AG04450 (cell line): ENCODE data around the gene IP6K3. TPM values are rescaled to one million over a fixed set of nuclear protein-coding genes. Genes with fewer than 3 reads are reported as not detected.

ENCODE experiments used
- CTCF ChIA-PET: fragments of 300-600, 350-600 bp; formaldehyde crosslinking; extraction: SDS; loops from one replicate; lab custom pipeline; 2022; ENCODE audit warnings: antibody characterized with exemption, inconsistent platforms; lab: Charles Lee
- POLR2A ChIA-PET: fragments of 350-600 bp; formaldehyde crosslinking; extraction: SDS; loops from one replicate; lab custom pipeline; 2021; ENCODE audit warnings: antibody characterized with exemption, inconsistent platforms; lab: Yijun Ruan, JAX
- DNase-seq: peaks from one replicate; pipeline ENCODE4 v3.0.0-alpha.2; 2011; ENCODE audit warnings: low read depth, low spot score
- H3K27ac ChIP-seq: one replicate; pipeline ENCODE4 v1.5.1; 2012; ENCODE audit warnings: low read depth, low read length, control low read depth
- H3K27me3 ChIP-seq: one replicate; pipeline ENCODE4 v1.6.0; 2012; ENCODE audit warnings: low read length; ENCODE audit not compliant: control insufficient read depth, insufficient read depth
- H3K4me3 ChIP-seq: 2 replicates; pipeline ENCODE4 v1.5.1; 2011; ENCODE audit warnings: mild to moderate bottlenecking, low read depth, low read length, control low read depth
- H3K9me3 ChIP-seq: 2 replicates; pipeline ENCODE4 v1.5.1; 2012; ENCODE audit warnings: low read length; ENCODE audit not compliant: control insufficient read depth, insufficient read depth
- CTCF ChIP-seq: IDR thresholded peaks from 2 replicates; pipeline ENCODE4 v1.5.1; 2011; ENCODE audit warnings: low read depth, low read length, control low read depth, inconsistent platforms
- polyA plus RNA-seq: library from polyadenylated mRNA; depleted of rRNA; stranded (reverse); fragments of >200 nt; gene quantifications from 2 replicates; pipeline ENCODE4 v1.2.3, GENCODE V29; 2011

Gene IP6K3
- polyA plus RNA-seq, 1 experiment, result 1.1 TPM

- ChIA-PET POLR2A (interaction anchor here (1.2 kb wide), 1 partner anchor 12 kb away, joined by 3 read pairs; the partner anchor contains the start of gene LEMD2), CTCF (no interaction called here)
- no peak for DNase-seq
- Histone ChIP-seq H3K4me3 (no peak overlapping the region), H3K27me3 (no peaks in the 10 kb centered on the region), H3K9me3 (no peaks in the 10 kb centered on the region), H3K27ac (no peak overlapping the region)
- no peak for TF ChIP-seq CTCF
Observed at GRCh38 chr6:33776186-33776585, 29.5 kb upstream of the IP6K3 start.

- ChIA-PET CTCF (interaction anchor here (0.7 kb wide), 1 partner anchor 191 kb away, joined by 7 read pairs; no protein-coding TSS in a partner anchor), POLR2A (no interaction called here)
- Histone ChIP-seq H3K27ac (no peak overlapping the region), H3K4me3 (no peak overlapping the region), H3K27me3 (no peaks in the 10 kb centered on the region), H3K9me3 (no peaks in the 10 kb centered on the region)
- no peak for DNase-seq
- no peak for TF ChIP-seq CTCF
Observed at GRCh38 chr6:33774774-33775173, 28.1 kb upstream of the IP6K3 start.

GRCh38 chr6:33772902-33773472 lies 26.3 kb upstream of the IP6K3 start:
- DNase-seq, result no peak
- Histone ChIP-seq H3K27me3 (no peaks in the 10 kb centered on the region), H3K27ac (peak overlapping the region; percentile 98), H3K9me3 (no peaks in the 10 kb centered on the region), H3K4me3 (no peak overlapping the region)
- POLR2A ChIA-PET, result interaction anchor here (2.8 kb wide), 1 partner anchor 9 kb away, joined by 12 read pairs; no protein-coding TSS in a partner anchor
- CTCF ChIA-PET, result interaction anchor here (0.6 to 3.6 kb wide), 8 partner anchors 11 to 282 kb away, joined by 3 to 57 read pairs (median 8); partner anchors contain the start of genes IP6K3, LEMD2 and UQCC2
- no peak for TF ChIP-seq CTCF

- no peak for DNase-seq
- Histone ChIP-seq H3K4me3 (peak overlapping the region; percentile 27), H3K9me3 (peaks cover 2% of the 10 kb centered on the region), H3K27me3 (no peaks in the 10 kb centered on the region), H3K27ac (peak overlapping the region; percentile 98)
- POLR2A ChIA-PET, result interaction anchor here (1.2 to 2.8 kb wide), 11 partner anchors 10 to 373 kb away, joined by 3 to 15 read pairs (median 9); partner anchors contain the start of genes BAK1, GRM4, LEMD2 and UQCC2
- no peak for TF ChIP-seq CTCF
- CTCF ChIA-PET, result interaction anchor here (0.6 to 3.6 kb wide), 17 partner anchors 8 to 383 kb away, joined by 3 to 57 read pairs (median 8); partner anchors contain the start of genes IP6K3, LEMD2 and UQCC2
Observed at GRCh38 chr6:33772082-33772830, 25.6 kb upstream of the IP6K3 start.
